ENCODE results near the gene ANAPC15.
A peak's percentile ranks its signal among the peaks of the same experiment; 100 is the strongest.

The ANAPC15 gene

DNA sequence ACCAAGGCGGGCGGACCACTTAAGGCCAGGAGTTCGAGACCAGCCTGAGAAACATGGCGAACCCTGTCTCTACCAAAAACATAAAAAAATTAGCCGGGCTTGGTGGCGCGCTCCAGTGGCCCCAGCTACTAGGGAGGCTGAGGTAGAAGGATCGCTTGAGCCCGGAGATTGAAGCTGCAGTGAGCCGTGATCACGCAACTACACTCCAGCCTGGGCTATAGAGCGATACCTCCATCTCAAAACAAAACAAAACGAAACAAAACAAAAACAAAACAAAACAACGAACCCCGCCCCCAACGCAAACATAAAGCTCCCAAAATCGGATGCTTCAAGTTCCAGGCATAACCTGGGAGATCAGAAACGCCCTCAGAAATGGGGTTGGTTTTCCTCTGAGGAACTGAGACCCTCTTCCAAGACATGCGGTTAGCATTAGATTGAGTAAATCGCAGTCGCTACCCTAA, 31.3 kb downstream of the ANAPC15 start:
- H3K9ac ChIP-seq (ENCODE audit: low read depth, low read length): peak overlapping the region; percentile 88
- H3K4me3 ChIP-seq (ENCODE audit: low read depth, low read length): peak overlapping the region; percentile 81
- H3K36me3 ChIP-seq (ENCODE audit: control insufficient read depth, insufficient read depth, low read length): no peaks in the 10 kb centered on the region
- H3K9me3 ChIP-seq (ENCODE audit: control insufficient read depth, insufficient read depth, low read length): no peaks in the 10 kb centered on the region
- no peaks in the 10 kb centered on the region for H3K4me1 ChIP-seq (ENCODE audit: control insufficient read depth, insufficient read depth, low read length)
- H3K27me3 ChIP-seq (ENCODE audit: control insufficient read depth, insufficient read depth, low read length): no peaks in the 10 kb centered on the region

DNA sequence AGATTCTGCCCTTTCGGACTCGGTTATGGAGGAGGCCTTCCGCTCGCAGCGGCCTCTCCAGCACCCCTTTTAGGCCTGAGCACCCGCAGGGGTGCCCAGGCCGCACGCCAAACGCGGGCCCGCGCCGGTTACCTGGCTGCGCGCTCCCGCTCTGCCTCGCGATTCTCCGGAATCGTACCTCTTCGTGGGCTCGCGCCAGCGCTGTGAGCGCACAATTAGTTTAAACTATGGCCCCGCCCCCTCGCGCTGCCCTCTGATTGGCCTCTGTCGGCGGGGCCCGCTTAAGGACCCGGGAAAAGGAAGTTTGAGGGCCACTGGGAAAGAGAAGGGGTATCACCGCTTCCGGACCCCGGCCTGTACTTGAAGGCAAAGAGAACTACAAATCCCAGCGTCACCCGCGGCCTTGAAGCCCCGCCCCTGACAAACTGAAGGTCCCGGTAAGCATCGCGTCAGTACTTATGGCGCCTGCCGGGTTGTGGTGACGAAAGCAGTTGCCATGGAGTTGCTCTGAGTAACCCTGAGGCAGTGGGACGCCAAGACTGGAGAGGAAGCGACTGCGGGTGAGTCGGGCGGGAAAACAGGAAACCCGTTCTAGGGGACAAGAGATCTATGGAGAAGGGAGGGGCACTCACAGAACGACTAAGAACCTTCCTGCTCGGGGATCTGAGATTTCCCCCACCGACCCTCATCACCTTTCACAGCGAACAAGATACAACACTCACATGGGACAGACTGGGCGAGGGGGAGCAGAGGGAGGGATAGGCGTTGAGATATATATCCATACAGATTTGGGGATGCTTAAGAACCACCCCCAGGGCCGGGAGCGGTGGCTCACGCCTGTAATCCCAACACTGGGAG, 31.9 kb downstream of the ANAPC15 start, which contains the start of the genes LRRC51 and NUMA1:
LRRC51 (plus strand) TSS at position 525 of the 858 bp plus-strand sequence. CDS start 8,234 bp downstream, outside the sequence.
NUMA1 (minus strand) TSS at position 217 of the 858 bp plus-strand sequence. CDS start 44,599 bp downstream, outside the sequence.
- Histone ChIP-seq H3K9ac (ENCODE audit: low read depth, low read length) (peak within 1 kb of the TSS; percentile 88), H3K36me3 (ENCODE audit: control insufficient read depth, insufficient read depth, low read length) (no peaks in the 10 kb centered on the region), H3K27me3 (ENCODE audit: control insufficient read depth, insufficient read depth, low read length) (no peaks in the 10 kb centered on the region)

DNA sequence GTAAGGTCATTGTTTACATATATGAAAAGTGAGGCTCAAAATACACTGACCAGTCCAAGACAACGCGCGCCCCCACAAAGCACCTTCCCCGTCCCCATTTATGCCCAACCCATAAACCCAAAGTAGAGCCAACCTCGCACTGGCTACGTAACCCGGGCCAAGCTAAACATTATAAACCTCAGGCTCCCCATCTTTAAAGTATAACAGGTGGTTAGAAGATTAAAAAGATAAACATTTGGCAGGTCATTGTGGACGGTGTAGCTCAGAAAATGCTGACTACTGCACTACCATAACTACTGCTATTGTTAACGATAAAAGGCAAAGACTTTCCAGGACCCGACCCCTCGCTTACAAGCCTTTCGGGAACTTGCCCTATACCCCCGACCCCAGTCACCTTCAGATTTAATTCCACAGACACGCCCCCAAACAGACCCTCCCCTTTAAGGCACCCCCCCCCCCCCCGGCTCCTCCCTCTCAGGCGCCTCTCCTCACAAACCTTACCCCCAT, 32.6 kb downstream of the ANAPC15 start:
- Histone ChIP-seq H3K36me3 (ENCODE audit: control insufficient read depth, insufficient read depth, low read length) (no peaks in the 10 kb centered on the region), H3K4me3 (ENCODE audit: low read depth, low read length) (peak overlapping the region; percentile 82), H3K4me1 (ENCODE audit: control insufficient read depth, insufficient read depth, low read length) (no peaks in the 10 kb centered on the region), H3K9me3 (ENCODE audit: control insufficient read depth, insufficient read depth, low read length) (no peaks in the 10 kb centered on the region), H3K9ac (ENCODE audit: low read depth, low read length) (peak overlapping the region; percentile 81), H3K27me3 (ENCODE audit: control insufficient read depth, insufficient read depth, low read length) (no peaks in the 10 kb centered on the region)

More for the DNA sequence above, 31.9 kb downstream of the ANAPC15 start, which contains the start of the genes LRRC51 and NUMA1:
- Histone ChIP-seq H3K4me3 (ENCODE audit: low read depth, low read length) (peak within 1 kb of the TSS; percentile 82), H3K4me1 (ENCODE audit: control insufficient read depth, insufficient read depth, low read length) (no peaks in the 10 kb centered on the region), H3K9me3 (ENCODE audit: control insufficient read depth, insufficient read depth, low read length) (no peaks in the 10 kb centered on the region)

DNA sequence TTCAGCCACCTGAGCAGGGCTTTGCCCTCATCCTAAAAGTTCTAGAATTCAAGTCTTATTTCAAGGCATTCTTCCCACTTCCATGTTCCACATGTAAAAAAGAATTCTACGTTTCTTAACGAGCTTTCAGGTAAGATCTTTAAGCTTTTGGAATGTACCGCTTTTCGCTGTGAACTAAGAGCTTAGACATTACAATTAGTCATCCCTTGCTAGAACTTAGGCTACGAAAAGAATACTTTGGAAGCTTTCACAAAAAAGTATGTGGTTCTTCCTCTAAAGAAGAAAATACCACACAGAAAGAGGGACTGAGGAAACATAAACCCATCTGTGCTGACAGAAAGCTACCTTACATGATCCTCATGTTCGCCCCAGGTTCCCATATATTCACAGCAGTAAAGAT, 34.0 kb downstream of the ANAPC15 start:
- H3K4me1 ChIP-seq (ENCODE audit: control insufficient read depth, insufficient read depth, low read length): no peaks in the 10 kb centered on the region
- H3K9ac ChIP-seq (ENCODE audit: low read depth, low read length): no peak overlapping the region
- no peaks in the 10 kb centered on the region for H3K27me3 ChIP-seq (ENCODE audit: control insufficient read depth, insufficient read depth, low read length)
- H3K9me3 ChIP-seq (ENCODE audit: control insufficient read depth, insufficient read depth, low read length): no peaks in the 10 kb centered on the region
- H3K4me3 ChIP-seq (ENCODE audit: low read depth, low read length): peak overlapping the region; percentile 82
- H3K36me3 ChIP-seq (ENCODE audit: control insufficient read depth, insufficient read depth, low read length): no peaks in the 10 kb centered on the region

DNA sequence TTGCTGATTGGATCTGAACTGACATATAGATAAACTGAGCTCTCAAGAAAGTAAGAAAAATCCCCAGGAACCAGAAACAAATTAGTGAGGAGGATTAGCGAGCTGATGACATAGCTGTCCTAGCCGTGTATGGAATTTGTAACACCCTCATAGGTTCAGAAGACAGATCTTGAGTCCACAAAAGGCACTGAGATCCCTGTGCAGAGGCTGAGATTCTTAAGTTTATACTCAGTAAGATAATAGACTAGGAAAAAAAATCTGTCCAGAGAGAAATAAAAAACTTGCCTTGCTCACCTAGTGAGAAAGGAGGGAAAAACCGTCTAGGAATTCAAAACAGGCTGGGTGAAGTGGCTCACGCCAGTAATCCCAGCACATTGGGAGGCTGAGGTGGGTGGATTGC, 36.7 kb downstream of the ANAPC15 start:
- Histone ChIP-seq H3K4me1 (ENCODE audit: control insufficient read depth, insufficient read depth, low read length) (no peaks in the 10 kb centered on the region), H3K9ac (ENCODE audit: low read depth, low read length) (no peak overlapping the region), H3K36me3 (ENCODE audit: control insufficient read depth, insufficient read depth, low read length) (no peaks in the 10 kb centered on the region), H3K4me3 (ENCODE audit: low read depth, low read length) (no peak overlapping the region), H3K27me3 (ENCODE audit: control insufficient read depth, insufficient read depth, low read length) (no peaks in the 10 kb centered on the region), H3K9me3 (ENCODE audit: control insufficient read depth, insufficient read depth, low read length) (no peaks in the 10 kb centered on the region)

DNA sequence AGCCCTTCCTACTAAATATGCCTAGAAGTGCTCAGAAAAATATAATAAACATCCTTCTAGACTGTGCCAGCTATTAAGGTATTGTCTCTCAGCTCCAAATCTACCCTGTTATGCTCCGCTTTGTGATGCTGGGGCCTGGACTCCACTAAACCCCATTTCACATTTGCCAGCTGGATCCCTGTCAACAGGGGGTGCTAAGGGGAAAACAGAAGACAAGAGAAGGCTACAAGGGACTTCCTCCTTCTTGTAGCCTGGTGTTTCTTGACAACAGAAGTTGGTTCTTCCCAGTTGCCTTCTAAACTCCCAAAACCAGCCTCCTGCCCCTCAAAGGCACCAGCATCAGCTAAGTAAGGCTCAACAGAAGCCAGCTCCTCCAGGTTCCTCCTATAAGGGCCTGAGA, 37.4 kb downstream of the ANAPC15 start:
- H3K4me1 ChIP-seq (ENCODE audit: control insufficient read depth, insufficient read depth, low read length): no peaks in the 10 kb centered on the region
- H3K36me3 ChIP-seq (ENCODE audit: control insufficient read depth, insufficient read depth, low read length): no peaks in the 10 kb centered on the region
- H3K9ac ChIP-seq (ENCODE audit: low read depth, low read length): no peak overlapping the region
- no peak overlapping the region for H3K4me3 ChIP-seq (ENCODE audit: low read depth, low read length)
- no peaks in the 10 kb centered on the region for H3K9me3 ChIP-seq (ENCODE audit: control insufficient read depth, insufficient read depth, low read length)
- no peaks in the 10 kb centered on the region for H3K27me3 ChIP-seq (ENCODE audit: control insufficient read depth, insufficient read depth, low read length)

DNA sequence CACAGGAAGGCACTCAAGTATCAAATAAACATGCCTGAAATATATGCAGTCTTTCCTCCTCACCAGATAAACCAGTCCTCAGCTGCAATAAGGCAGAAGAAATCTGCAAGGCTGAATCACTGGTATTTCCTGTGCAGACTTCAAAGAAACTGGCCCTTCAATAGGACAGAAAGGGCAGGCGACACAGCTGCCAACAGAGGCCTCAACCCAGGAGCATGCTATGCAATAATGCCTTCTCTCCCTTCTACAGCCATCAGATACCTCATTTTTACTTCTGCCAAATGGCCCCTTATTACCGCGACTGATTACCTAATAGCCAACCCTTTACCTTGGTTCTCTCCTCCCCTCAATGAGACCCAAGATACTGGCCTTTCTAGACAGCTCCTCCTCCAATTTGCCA, 40.1 kb downstream of the ANAPC15 start:
- Histone ChIP-seq H3K4me3 (ENCODE audit: low read depth, low read length) (no peak overlapping the region), H3K9ac (ENCODE audit: low read depth, low read length) (no peak overlapping the region), H3K36me3 (ENCODE audit: control insufficient read depth, insufficient read depth, low read length) (no peaks in the 10 kb centered on the region), H3K27me3 (ENCODE audit: control insufficient read depth, insufficient read depth, low read length) (no peaks in the 10 kb centered on the region), H3K4me1 (ENCODE audit: control insufficient read depth, insufficient read depth, low read length) (no peaks in the 10 kb centered on the region), H3K9me3 (ENCODE audit: control insufficient read depth, insufficient read depth, low read length) (no peaks in the 10 kb centered on the region)

DNA sequence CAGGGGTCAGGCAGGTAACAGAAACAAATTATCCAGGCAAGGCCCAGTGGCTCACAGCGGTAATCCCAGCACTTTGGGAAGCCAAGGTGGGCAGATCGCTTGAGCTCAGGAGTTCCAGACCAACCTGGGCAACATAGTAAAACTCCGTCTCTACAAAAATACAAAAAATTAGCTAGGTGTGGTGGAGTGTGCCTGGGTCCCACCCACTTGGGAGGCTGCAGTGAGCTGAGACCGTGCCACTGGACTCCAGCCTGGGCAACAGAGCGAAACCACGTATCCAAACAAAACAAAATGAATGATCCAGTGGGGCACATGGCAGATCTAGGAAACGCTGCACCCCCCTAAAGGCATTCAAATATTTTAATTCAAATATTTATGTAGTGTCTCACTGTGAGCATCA, 42.0 kb downstream of the ANAPC15 start:
- Histone ChIP-seq H3K27me3 (ENCODE audit: control insufficient read depth, insufficient read depth, low read length) (no peaks in the 10 kb centered on the region), H3K4me3 (ENCODE audit: low read depth, low read length) (no peak overlapping the region), H3K36me3 (ENCODE audit: control insufficient read depth, insufficient read depth, low read length) (no peaks in the 10 kb centered on the region), H3K9me3 (ENCODE audit: control insufficient read depth, insufficient read depth, low read length) (no peaks in the 10 kb centered on the region), H3K4me1 (ENCODE audit: control insufficient read depth, insufficient read depth, low read length) (no peaks in the 10 kb centered on the region), H3K9ac (ENCODE audit: low read depth, low read length) (no peak overlapping the region)

DNA sequence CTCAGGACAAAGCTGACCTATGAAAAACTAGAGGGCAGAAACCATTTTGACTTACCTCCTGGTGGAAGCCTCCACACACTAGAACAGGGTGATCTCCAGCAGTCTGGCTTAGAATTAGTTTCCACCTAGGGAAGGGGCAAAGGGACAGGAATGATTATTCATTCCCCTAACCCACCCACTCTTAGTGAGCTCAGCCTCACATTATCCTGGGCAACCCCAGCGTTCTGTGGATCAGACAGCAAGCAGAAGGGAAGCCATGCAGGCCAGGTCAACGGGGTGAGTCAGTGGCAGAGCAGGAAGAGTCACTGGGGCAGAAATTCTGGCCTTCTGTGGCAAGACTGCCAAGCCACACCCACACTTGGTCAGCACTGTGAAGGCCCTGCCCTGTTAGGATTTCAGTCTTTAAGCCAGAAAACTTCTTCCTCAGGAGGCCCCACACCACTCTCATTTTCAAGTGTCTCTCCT, 42.7 kb downstream of the ANAPC15 start:
- no peaks in the 10 kb centered on the region for H3K27me3 ChIP-seq (ENCODE audit: control insufficient read depth, insufficient read depth, low read length)

DNA sequence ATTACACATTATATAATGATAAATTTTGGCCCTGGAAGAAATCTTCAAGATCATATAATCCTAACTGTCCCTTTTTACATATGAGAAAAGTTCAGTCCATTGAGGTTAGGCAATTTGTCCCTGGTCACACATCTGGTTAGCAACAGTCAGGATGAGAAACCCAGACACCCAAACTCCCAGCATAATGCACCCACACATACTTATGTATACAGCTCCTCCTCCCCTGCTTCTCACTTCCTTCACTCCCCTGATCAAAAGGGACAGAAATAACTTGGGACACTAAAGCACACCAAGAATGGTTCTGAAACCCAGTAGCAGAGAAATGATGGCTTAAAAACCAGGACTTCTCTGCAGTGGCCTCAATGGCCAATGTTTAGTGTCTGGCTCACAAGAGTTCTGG, 43.3 kb downstream of the ANAPC15 start:
- H3K9ac ChIP-seq (ENCODE audit: low read depth, low read length): no peak overlapping the region

More for the DNA sequence above, 42.7 kb downstream of the ANAPC15 start:
- H3K9ac ChIP-seq (ENCODE audit: low read depth, low read length): no peak overlapping the region
- H3K36me3 ChIP-seq (ENCODE audit: control insufficient read depth, insufficient read depth, low read length): no peaks in the 10 kb centered on the region
- H3K4me3 ChIP-seq (ENCODE audit: low read depth, low read length): no peak overlapping the region
- H3K4me1 ChIP-seq (ENCODE audit: control insufficient read depth, insufficient read depth, low read length): no peaks in the 10 kb centered on the region
- H3K9me3 ChIP-seq (ENCODE audit: control insufficient read depth, insufficient read depth, low read length): no peaks in the 10 kb centered on the region

DNA sequence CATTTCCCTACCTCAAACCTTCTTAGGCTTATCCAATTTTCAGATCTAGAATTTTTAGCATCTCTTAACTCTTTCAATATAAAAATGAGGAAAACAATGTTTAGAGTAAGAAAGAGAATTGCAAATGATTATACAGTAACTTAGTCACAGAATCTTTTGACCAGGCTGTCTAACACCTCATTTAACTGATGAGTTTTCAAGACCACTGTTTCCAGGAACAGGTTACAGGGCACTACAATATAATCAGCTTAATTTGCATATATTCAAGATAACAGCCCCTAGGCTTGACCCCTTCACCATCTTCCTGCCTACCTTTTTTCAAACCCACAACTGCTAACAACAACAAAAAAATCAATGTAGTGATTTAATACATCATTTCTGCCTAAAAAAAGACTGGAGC, 44.8 kb downstream of the ANAPC15 start:
- H3K27me3 ChIP-seq (ENCODE audit: control insufficient read depth, insufficient read depth, low read length): no peaks in the 10 kb centered on the region
- H3K4me3 ChIP-seq (ENCODE audit: low read depth, low read length): no peak overlapping the region
- no peaks in the 10 kb centered on the region for H3K36me3 ChIP-seq (ENCODE audit: control insufficient read depth, insufficient read depth, low read length)
- H3K9me3 ChIP-seq (ENCODE audit: control insufficient read depth, insufficient read depth, low read length): no peaks in the 10 kb centered on the region
- no peaks in the 10 kb centered on the region for H3K4me1 ChIP-seq (ENCODE audit: control insufficient read depth, insufficient read depth, low read length)
- no peak overlapping the region for H3K9ac ChIP-seq (ENCODE audit: low read depth, low read length)

More for the DNA sequence above, 43.3 kb downstream of the ANAPC15 start:
- Histone ChIP-seq H3K27me3 (ENCODE audit: control insufficient read depth, insufficient read depth, low read length) (no peaks in the 10 kb centered on the region), H3K4me1 (ENCODE audit: control insufficient read depth, insufficient read depth, low read length) (no peaks in the 10 kb centered on the region), H3K9me3 (ENCODE audit: control insufficient read depth, insufficient read depth, low read length) (no peaks in the 10 kb centered on the region), H3K4me3 (ENCODE audit: low read depth, low read length) (no peak overlapping the region), H3K36me3 (ENCODE audit: control insufficient read depth, insufficient read depth, low read length) (no peaks in the 10 kb centered on the region)

DNA sequence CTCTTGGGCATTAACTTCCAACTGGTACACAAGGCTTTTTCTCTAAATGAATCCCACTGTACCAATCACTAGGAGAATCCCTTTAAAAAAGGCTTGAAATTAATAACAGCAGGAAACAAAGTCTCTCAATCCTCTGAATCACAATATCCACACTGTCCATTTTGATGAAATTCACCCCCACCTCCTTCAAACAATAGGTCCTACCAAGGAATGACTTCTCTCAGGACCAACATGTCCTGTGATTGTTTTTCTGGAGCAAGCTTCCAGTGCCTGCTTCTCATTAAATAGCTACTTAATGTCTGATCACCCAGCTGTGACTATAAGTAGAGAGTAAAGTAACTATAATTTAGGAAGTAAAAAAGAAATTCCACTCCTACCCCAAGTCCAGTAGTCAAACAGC, 45.2 kb downstream of the ANAPC15 start:
- Histone ChIP-seq H3K9ac (ENCODE audit: low read depth, low read length) (no peak overlapping the region), H3K4me1 (ENCODE audit: control insufficient read depth, insufficient read depth, low read length) (no peaks in the 10 kb centered on the region), H3K36me3 (ENCODE audit: control insufficient read depth, insufficient read depth, low read length) (no peaks in the 10 kb centered on the region)

More for the DNA sequence above, 45.2 kb downstream of the ANAPC15 start:
- Histone ChIP-seq H3K27me3 (ENCODE audit: control insufficient read depth, insufficient read depth, low read length) (no peaks in the 10 kb centered on the region), H3K4me3 (ENCODE audit: low read depth, low read length) (no peak overlapping the region), H3K9me3 (ENCODE audit: control insufficient read depth, insufficient read depth, low read length) (no peaks in the 10 kb centered on the region)

Data from iPS-15b (cell line).